ENCODE data around the gene NTM. TPM values are rescaled to one million over a fixed set of nuclear protein-coding genes. Genes with fewer than 3 reads are reported as not detected.

Gene NTM
- total RNA-seq, 1 donor from 2014 or later = not detected

DNA sequence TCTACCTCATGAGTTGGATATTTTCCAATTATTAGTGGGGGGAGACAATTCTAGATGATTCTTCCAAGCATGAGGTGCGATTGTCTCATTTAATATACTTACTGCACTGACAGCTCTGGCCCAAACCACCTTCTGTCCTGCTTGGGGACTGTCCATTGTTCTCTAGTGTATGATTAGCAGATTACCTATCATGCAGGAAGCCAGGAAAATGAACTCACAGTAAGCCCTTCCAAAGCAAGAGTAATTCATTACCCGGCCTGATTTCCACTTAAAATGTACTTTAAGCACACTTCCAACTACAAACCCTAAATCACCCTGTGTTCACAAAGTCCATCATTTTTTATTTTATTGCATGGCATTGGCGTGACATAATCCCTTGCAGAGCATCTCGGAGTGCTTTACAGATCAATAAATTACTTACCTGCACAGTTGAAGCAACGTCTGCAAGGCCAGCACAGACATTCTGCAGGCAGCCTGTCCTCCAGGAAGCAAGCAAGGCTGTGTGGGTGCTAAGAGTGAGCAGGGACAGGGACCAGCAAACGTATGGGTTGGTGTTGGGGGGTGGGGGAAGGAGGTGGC lies 838.2 kb downstream of the NTM start:
- ATAC-seq (no peak), DNase-seq (ENCODE audit: low spot score) (no peak)

DNA sequence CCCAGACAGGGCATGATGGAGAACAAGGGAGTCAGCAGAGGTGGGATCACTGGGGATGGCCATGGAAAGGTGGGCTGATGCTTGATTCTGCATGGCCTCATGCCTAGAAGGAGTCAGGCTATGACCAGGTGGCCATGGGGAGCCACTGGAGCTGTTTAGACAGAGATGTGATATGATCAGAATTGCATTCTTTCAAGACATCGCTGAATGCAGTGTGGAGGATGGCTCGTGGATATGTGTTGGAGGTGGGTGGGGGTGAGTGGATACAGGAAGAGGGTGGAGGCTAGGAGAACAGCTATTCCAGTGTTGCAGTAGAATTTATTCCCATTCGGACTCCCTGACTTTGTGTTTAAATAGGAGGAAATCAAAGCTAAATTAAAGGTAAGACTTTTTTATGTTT lies 841.1 kb downstream of the NTM start:
- DNase-seq (ENCODE audit: low spot score) = no peak
- ATAC-seq = no peak

DNA sequence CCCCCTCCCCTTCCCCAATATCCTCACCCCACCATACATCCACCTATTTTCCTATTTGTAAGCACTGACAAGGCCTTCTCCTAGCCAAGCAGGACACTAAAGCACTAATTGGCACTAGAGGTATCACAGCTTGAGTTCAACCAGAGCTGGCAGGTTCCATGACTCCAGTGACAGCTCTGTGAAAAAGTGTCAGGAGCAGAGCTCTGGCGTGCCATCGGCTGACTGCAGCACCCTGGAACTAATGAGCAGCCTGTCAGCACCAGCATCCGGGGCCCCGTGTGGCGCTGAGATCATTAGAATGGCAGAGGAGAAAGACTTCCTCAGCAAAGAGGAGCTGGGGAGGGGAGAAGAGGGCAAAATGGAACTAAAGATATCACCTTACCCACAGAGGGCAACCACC lies 847.4 kb downstream of the NTM start:
- DNase-seq (ENCODE audit: low spot score) = no peak
- ATAC-seq = no peak

DNA sequence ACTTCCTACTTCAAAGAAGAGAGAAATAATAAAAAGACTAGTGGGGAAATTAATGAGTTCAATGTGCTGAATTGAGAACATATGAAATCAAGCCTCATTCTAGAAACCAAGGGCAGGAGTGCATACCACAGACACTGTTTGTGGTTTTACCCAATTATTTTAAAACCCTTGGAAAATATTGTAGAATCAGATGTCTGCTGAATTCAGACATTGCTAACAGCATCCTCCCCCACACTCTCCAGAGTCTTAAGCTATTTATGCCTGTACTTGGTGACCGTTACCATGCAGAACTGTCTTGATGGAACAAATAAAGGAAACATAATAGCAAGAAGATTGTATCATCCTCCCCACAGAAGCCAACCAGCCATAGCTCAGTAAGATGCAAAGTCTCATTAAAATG lies 850.1 kb downstream of the NTM start:
- no peak for DNase-seq (ENCODE audit: low spot score)
- no peak for ATAC-seq

DNA sequence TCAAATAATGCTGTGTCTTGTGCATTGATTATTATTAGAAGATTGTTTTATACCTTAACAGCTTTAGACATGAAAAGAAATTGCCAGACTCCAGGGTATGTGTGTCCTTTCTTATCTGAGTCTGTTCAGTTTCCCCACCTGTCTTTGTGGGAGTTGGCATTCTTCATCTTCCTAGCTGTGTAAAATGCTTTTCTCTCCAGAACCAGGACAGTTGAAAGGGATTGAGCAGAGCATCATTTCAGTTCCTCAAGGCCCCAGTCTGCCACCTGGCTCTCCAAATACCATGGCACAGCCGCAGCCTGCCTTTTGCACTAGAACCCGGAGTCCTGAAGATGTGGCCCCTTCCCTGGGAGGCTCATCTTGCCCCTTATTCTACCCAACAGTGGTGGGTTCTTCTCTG lies 851.9 kb downstream of the NTM start:
- DNase-seq (ENCODE audit: low spot score) (no peak), ATAC-seq (no peak)

DNA sequence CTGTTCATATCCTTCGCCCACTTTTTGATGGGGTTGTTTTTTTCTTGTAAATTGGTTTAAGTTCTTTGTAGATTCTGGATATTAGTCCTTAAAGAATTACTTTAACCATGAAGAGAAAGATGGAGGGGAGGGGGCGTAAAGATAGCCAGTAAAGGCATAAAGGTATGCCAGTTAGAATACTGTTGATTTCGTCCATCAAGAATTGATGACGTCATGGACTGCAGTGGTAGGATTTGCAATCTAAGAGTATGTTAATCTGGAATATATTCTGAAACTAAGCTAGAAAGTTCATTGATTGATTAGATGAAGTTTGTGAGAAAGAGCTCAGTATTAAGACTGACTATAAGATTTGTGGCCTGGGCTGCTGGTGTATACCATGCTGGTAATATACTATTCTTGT lies 856.1 kb downstream of the NTM start:
- ATAC-seq (no peak), DNase-seq (ENCODE audit: low spot score) (no peak)

DNA sequence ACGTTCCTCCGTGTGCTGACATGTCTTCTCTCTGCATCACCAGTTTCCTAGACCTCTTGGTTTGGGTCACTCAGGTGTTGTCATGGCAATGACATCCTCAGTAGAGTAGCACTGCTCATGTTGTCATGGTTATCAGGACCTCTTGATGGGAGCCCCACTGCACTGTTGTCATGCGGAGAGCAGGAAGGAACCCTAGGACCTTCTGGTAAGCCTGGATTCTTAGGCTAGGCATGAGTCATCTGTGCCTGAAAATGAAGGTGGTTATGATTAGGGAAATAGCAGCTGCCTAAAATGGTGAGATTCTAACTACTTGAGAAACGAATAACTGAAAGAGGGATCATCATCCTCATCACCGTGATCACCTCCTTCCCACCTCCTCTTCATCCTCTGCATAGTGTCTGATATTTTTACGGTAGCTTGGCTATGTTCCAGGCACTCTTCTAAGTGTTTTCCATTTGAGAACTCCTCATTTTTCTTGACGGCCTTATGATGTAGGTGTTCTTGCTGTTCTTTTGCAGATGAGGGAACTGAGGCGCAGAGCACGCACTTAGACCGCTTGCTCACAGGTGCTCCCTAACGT lies 858.4 kb downstream of the NTM start:
- ATAC-seq = no peak
- DNase-seq (ENCODE audit: low spot score) = no peak

DNA sequence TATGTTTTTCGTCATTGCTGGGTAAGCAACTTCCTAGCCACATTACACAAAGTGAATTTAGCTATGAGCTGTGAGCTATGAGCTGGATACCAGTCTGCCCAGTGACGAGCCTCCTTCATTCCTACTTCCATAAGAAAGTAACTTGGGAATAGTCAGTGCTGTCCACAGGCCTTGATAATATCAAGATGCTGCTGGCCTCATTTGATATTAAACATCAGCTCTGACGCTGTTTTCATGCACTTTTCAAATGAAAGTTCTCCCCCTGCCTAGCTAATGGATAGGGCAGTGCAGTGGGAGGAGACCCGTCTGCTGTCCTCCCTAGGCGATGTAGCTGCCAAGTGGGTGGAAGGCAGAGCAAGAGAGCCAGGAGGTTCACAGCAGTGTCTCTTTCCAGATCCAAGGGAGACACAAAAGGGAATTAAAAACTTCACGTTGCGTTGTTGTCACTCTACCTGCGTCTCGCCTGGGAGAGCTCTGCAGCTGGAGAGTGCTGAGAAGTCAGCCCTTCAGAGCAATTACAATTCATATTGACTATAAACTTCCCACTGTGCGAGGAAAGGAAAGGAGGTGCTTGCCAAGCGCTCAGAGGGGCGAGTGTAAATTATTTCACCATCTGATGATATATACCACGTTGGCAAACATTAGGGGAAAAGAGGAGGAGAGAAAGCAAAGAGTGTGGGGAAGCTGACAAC lies 861.4 kb downstream of the NTM start:
- ATAC-seq (no peak), DNase-seq (ENCODE audit: low spot score) (no peak)

DNA sequence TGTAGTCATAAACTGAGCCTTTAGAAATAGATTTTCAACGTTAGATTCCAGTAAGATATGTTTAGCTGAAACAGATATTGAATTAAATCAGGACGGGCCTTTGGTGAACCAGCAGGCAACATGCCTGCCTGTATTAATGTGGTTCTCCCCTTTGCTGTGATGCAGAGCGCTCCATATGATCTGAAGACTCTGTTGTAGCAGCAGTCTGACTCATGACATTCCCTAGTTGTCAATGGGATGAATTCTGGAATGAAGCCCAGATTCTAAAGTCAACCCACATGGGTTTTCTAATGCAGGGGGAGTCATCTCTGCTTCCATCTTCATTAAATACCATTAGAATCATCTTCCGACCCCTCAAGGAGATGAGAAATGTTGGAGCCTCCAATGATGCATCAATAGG lies 864.5 kb downstream of the NTM start:
- DNase-seq (ENCODE audit: low spot score) (no peak), ATAC-seq (no peak)

DNA sequence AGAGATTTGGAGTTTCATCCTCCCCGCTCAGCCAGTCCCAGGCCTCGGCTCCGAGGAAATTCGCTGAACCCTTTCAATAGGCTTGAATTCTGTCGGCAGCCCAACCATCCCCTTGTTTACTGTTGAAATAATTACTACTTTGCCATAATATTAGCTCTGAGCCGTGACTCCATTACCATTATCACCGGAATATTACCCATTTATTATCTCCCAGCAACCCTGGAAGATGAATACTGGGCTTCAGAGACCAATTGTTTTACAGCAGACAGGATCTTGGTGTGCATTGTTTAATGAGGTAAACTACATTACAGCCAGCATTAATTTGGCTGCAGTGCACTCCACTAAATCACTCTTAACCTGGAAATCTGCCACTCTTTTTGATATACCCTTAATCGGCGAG lies 867.4 kb downstream of the NTM start:
- ATAC-seq = no peak
- DNase-seq (ENCODE audit: low spot score) = no peak

DNA sequence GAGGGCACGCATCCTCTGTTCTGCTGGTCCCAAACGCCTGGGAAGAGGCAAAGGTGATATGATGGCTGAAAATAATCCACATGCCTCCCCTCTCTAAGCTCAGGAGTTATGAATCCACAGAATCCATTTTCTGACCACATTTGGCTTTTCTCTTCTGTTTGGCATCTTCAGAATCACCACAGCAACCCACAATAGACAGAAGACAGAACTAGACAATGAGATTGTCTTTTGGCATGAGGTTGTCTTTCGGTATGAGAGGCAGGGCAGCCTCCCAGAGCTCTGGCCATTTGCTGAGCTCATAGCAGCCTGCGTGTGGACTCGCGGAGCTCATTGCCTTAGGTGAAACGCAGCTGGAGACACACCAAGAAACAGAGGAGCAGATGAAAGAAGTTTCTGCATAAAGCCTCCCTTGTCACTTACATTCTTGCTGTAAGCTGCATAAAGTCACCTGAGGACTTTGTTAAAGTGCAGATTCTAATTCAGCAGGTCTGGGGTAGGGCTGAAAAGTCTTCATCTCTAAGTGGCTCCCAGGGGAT lies 868.0 kb downstream of the NTM start:
- no peak for DNase-seq (ENCODE audit: low spot score)
- ATAC-seq = no peak

DNA sequence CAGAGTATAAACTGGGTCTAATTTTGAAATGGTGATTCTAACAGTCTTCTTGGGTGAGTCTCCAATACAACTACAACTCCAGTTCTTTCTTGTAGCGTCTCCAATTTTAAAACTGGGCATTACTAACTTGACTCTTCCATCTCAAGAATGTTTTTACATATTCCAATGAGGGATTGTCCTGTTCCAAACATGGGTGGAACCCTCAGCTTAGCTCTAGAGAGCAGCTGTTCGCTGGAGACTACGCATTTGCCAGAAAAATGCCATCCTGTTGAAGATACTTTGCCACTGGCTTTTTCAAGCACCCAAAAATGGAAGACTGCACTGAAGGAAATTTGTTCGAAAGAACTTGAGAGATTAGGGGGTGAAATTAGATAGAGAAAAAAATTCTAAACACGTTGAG lies 870.0 kb downstream of the NTM start:
- no peak for ATAC-seq
- no peak for DNase-seq (ENCODE audit: low spot score)

DNA sequence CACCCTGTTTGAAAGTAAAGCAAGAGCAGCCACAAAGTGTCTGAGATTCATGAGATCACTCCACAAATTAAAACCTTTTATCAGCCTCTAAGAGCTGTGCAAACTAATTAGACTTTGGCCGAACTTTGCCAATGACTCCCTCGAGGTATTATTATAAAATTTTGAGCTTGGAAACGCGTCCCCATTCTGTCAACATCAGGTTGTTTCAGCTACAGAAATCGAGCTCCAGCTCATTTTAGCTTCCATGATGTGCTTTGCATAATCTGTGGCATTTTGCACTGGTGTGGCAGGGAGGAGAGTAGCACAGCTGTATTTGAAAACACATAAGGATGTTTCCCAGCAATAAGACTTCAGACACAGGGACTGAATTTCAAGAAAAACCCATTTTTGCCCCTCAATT lies 872.2 kb downstream of the NTM start:
- no peak for ATAC-seq
- DNase-seq (ENCODE audit: low spot score) = no peak

DNA sequence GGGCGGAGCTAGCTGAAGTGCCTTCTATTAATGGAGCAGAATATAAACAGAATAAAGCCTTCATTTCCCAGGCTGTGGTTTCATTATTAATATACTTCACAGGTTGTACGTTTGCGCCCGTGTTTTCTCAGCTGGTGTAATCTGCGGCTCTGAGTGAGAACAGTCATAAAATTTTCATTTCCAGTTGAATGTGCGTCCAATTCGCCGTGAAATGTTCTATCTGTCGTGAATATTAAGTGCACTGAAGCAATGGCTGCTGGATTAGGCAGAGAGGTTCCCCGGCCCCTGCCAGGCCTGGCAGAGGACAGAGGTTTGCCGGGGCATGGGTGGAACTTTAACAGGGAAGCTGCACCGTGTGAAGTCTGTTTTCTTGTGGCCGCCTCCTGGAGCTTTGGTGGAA lies 874.4 kb downstream of the NTM start:
- DNase-seq (ENCODE audit: low spot score) = no peak

DNA sequence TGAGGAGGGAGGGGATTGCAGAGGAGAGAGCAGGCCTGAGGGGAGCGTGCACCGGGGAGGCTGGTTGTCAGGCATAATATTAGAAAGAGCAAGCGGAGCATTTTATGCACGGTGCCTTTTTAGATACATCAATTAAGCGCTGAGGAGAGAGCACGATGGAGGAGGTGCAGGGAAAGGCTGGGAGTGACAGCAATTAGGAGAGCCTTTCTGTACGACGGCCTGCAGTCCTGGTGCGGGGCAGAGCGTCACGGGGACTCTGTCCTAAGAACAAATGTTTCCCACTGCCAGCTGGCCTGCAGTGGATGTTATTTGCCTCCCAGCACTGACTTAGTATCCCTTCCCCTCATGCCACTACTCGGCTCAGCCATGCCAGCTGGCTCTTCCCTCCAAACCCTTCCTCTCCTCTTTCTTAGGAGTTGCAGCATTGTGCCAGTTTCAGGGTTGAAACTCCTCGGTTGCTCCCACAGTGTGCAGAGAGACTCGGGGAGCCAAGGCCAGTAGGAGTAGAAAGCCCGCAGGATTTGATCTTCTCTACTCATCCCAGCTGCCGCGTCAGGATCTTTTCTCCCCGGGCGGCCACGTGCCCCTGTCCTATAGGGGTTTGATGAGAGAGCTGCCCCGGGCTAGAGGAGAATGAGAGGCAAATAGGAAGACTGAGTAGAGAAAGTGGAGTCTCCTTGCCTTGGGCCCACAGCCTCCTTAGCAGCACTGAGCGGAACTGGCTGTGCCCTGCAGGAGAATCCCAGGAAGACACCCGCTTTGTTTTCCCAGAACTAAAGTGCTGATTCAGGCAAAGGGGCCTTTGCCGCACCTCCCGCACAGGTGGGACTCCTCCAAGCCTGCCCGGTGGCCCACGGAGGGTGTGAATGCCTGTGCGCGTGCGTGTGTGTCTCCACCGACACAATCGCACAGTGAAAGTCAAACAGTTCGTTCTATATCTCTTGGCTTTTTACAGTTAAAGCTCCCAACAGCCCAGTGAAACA lies 875.3 kb downstream of the NTM start:
- ATAC-seq (no peak), DNase-seq (ENCODE audit: low spot score) (no peak)

More for the DNA sequence above, 874.4 kb downstream of the NTM start:
- ATAC-seq = no peak

DNA sequence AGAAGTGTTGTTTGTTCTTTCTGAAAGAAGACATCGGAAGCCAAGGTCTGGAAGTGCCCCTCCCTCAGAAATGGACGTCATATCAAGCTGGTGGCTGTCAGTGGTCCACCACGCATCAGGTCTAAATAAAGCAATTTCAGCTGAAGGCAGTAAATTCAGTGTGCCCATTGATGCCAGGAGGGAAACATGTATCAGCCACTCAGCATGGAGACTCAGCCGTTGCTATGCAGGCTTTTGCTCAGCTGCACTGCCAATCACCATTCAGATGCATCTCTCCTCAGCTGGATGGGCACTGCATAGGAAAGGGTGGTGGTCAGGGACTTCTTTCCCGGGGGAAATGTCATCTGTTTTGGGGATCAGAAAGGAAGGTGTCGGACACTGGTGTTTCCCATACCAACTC lies 878.2 kb downstream of the NTM start:
- DNase-seq (ENCODE audit: low spot score) (no peak), ATAC-seq (no peak)

DNA sequence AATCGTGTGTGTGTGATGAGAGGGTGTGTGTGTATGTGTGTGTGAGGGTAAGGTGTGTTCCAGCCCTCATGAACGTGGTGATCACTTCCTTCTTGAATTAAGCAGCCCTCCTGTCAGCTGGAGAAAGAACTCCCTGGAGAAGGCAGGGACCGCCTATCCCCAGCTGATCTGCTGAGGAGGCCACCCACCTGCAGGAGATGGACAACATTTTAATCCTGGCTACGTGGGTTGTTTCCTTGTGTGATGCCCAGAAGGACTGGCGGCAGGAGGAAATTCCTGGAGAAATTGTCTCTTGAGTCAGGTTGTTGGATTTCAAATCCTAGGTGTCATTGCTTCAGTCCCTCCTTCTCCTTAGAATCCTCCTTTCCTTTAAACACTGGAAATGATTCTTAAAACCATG lies 878.8 kb downstream of the NTM start:
- no peak for ATAC-seq
- no peak for DNase-seq (ENCODE audit: low spot score)

DNA sequence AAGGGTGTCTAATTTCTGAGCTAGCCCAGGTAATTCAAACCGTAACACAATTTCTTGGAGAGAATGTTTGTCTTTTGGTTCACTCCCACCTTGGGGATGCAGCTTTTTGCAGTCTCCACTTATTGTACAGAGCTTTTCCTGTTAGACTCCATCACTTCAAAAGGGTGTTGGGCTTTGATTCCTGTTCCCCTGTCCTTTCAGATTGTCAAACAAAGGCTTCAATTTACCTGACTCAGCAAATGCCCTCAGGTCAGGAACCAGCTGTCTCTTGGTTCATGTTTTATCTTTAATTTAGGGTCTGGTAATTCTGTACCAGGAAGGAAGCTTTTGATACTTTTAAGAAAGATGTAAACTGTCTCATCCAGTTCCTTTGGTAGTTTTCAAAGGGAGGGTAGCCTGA lies 880.6 kb downstream of the NTM start:
- ATAC-seq (no peak), DNase-seq (ENCODE audit: low spot score) (no peak)

DNA sequence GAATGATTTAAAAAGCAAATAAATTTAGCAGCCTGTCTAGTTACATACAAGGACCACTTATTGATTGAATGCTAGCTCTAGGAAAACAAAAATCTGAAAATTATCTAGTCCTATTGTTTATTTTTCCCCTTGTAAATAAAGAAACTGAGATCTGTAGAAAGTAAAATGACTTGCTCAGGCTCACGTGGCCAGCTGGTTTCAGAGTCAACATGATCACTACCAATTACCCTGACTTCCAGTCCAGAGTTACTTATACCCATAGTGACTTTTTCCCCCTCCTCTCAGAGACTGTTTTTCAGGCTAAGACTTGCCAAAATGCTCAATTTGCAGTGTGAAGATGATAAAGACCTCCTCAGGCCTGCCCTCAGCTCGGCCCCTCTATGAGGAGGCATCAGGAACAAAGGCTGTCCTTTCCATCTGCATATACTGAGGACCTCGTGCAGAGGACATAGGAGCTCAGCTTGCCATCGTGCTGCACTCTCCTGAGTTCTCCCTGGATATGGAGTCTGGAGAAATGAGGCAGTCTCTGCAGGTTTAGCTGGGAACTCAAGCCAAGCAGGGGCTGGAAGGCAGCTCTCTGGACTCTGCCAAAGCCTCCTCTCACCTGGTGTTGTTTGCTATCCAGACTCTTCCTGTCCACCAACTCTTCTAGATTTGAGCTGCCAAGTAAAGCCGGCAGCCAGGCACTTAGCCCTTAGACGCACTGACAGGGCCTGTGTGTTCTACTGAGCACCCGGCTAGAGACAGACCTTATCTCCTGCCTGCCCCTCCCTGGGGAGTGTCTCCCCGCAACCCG lies 883.3 kb downstream of the NTM start:
- DNase-seq (ENCODE audit: low spot score) (no peak), ATAC-seq (no peak)

DNA sequence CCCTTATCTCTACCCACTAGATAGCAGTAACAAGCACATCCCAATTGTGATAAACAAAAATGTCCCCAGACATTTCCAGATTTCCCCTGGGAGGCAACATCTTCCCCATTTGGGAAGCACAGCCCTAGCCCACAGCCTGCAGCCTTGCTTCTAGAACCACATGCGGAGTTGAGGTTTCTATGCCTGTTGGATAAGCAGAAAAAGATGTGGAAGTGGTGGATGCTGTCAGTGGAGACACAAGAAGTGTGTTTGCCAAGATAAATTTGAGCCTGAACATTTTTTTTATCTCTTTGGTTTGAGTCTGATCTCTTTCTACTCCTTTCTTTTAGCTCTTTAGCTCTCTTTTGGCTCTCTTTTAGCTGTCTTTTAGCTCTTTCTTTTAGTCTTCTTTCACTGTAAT lies 884.5 kb downstream of the NTM start:
- DNase-seq (ENCODE audit: low spot score) (no peak), ATAC-seq (no peak)
